Stimulated activated CD4-positive, alpha-beta T cell treated with anti-CD3 and anti-CD28 coated beads, TNF-alpha, amount 100 ng/mL, for 4 hours (primary cell): ENCODE measurements around the gene PODNL1.

Experiments
- DNase-seq, 3 experiments: peaks; one replicate each; pipeline ENCODE4 v3.0.0-alpha.2; 2020; ENCODE audit warnings: low read depth in 3 of 3

Gene PODNL1

DNA sequence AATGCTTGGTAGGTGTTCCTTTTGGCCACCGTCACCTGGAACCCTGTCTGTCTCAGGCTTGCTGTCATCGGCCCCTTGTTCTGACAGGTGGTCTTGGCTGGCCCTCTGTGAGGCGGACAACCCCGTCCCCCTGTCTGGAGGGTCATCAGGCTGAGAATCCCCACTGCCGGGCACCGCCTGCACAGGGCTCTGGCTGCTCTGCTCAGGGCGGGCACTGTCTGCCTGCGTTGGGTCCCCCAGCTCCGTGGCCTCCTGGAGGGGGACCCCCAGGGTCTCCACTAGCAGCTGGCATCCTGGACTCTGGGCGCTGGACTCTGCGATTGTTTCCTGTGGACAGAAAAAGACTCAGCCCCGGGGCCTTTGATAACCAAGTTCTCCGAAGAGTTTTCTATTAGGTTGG is 48.1 kb downstream of the PODNL1 start:
- no peak for DNase-seq

DNA sequence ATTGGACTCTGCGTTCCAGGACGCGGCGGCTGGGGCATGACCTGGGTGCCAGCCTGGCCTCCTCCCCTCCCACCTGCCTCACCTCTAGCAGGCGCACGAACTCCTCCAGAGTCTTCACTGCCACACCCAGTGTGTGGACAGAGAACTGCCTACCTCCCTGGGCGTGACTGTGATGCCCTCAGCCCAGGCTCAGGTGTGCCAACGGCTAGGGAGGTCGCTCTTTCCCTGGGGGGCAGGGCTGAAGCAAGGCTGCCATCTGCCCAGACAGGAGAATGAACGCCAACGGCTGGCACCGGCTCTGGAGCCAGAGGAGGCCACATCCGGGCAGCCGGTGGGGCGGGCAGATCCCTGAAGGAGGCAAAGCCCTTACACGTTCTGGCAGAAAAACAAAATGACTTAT is 49.9 kb downstream of the PODNL1 start:
- no peak for DNase-seq

DNA sequence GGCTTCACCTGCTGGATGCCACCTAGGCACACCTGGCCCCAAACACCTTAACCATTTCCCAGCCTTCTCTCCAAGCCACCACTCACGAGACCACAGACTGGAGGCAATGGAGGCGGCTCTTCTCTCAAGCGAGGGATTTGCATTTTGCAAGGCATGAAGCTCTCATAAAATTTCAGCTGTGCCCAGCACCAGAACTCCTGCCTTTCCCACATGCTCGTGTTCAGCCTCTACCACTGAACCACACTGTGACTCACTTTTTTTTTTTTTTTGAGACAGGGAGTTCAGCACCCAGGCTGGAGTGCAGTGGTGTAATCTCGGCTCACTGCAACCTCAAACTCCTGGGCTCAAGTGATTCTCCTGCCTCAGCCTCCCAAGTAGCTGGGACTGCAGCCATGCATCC is 50.7 kb downstream of the PODNL1 start:
- no peak for DNase-seq

GRCh38 chr19:13887018-13887436 is 51.2 kb downstream of the PODNL1 start:
- no peak for DNase-seq

DNA sequence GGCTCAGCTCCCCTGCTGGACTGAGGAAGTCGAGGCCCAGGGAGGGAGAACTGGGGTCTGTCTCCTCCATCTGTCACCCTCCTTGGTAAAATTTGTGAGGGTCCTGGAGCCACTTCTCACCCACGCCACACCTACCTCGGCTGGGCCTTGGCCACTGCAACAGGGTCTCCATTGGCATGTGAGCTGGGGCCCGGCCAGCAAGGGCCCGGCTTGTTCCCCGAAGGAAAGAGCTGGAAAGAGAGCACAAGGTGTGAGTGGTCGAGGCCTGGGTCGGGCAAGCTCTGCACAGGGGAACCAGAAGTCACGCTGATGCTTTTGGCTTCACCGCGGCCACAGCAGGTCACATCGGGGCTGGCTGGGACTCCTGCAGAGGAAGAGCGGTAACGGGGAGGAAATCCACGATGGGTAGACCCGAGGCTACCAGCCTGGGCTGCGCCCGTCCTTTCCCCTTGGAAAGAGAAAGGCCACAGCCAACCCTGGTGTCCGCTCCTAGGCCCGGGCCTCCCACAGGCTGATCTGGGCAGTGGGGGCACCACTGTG is 52.3 kb downstream of the PODNL1 start:
- DNase-seq, result no peak

DNA sequence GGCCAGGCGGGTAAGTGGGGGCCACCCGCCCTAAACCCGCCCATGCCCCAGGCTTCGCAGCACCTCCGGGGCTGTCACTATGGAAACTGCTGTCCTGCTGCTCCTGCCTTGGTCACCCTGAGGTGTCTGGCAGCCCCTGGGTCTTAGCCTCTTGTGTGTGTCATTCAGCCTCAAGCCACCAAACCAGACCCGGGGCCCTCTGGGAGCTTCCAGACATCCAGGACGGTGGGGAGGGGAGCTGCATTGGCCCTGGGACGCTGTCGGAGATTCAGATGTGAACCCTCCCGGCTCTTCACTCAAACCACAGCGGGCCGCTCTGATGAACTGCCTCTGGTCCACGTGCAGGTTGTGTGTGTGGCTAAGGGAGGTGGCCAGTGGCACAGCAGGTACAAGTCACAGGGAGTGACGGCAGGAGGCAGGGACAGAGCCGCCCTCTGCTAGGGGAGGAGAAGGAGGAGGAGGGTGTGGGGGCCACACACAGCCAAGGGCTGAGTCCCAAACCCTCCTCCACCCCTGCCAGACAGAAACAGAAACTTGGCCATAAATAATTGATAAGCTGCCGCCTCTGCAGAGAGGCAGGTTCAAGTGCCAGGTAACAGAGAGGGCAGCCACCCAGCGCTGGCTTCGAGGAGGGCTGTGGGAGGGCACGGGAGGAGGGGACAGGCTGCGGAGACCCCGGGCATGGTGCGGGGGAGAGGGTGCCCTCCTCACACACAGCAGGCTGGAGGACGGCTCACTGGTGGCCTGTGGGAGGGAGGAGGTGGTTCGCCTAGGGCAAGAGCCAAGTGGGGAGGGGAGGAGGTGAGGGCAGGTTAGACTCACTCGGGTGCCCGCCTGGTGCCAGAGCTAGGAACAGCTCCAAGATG is 53.3 kb downstream of the PODNL1 start:
- no peak for DNase-seq

DNA sequence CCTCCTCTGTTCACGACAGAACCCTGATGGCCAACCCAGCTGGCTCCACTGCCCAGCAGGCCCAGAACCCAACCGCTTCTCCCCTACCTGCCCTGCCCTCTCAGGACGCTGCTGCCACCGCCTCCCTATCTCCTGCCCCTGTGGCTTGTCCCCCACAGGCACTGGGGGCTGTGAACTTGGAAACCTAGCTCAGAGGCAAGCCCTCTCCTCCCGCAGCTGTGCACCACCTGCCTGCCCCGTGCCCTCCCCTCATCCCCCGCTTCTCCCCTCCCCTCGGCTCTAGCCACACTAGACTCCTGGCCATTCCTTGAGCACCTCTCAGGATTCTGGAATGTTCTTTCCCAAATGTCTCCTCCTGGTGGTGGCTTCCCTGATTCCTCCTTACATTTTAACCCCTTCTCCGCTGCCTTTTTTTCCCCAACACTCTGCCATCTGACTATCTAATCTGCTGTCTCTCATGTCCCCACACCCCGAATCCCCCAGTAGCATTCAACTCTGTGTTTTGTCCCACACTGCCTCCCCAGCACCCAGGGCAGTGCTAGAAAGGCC is 54.6 kb downstream of the PODNL1 start:
- no peak for DNase-seq

- DNase-seq, result no peak
Observed at GRCh38 chr19:13882836-13883235, 55.4 kb downstream of the PODNL1 start.

GRCh38 chr19:13882419-13882795 is 55.8 kb downstream of the PODNL1 start:
- no peak for DNase-seq

DNA sequence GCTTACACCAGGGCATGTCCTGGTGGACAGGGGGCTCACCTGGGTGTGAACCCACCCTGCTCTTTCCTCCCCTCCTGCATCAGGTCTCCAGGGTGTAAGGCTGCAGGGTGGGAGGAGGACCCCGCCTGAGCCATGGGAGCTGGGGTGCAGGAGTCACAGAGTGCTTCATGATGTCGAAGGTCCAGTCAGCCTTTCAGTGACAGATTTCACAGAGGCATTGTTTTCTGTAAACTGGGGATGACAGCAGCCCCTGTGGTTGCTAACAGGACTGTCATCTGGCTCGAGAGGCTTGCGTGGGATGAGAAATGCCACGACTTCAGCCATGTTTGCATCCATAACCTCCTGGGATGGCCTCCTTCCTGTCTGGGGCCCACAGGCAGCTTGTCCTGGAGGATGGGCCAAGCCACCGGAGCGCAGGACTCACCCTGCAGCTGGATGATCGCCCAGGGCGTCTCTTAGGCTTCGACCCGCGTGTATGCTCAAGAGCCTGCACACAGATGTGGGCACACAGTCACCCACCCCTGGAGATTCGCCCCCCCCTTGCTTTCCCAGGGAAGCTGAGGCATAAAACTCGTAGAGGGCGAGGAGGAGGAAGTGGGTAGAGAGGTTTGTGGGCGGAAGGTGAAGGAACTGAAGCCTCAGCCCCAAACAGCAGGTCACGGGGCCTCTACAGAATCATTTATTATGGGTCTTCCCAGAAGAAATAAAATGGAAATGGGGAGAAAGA is 56.4 kb downstream of the PODNL1 start:
- DNase-seq, result no peak

GRCh38 chr19:13881251-13881691 is 56.9 kb downstream of the PODNL1 start:
- no peak for DNase-seq
